Brain pericyte (primary cell): Measurements from ENCODE around the gene GPR132.
"Not testable (repeated sequence)": the region's sequence is repeated elsewhere in the genome, so short reads cannot be mapped to it uniquely, and the experiment has no call there.

Experiments
- DNase-seq: peaks from one replicate; pipeline ENCODE4 v3.0.0-alpha.2; 2012; ENCODE audit warnings: low read depth, low spot score

The GPR132 gene, protein sequence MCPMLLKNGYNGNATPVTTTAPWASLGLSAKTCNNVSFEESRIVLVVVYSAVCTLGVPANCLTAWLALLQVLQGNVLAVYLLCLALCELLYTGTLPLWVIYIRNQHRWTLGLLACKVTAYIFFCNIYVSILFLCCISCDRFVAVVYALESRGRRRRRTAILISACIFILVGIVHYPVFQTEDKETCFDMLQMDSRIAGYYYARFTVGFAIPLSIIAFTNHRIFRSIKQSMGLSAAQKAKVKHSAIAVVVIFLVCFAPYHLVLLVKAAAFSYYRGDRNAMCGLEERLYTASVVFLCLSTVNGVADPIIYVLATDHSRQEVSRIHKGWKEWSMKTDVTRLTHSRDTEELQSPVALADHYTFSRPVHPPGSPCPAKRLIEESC

DNA sequence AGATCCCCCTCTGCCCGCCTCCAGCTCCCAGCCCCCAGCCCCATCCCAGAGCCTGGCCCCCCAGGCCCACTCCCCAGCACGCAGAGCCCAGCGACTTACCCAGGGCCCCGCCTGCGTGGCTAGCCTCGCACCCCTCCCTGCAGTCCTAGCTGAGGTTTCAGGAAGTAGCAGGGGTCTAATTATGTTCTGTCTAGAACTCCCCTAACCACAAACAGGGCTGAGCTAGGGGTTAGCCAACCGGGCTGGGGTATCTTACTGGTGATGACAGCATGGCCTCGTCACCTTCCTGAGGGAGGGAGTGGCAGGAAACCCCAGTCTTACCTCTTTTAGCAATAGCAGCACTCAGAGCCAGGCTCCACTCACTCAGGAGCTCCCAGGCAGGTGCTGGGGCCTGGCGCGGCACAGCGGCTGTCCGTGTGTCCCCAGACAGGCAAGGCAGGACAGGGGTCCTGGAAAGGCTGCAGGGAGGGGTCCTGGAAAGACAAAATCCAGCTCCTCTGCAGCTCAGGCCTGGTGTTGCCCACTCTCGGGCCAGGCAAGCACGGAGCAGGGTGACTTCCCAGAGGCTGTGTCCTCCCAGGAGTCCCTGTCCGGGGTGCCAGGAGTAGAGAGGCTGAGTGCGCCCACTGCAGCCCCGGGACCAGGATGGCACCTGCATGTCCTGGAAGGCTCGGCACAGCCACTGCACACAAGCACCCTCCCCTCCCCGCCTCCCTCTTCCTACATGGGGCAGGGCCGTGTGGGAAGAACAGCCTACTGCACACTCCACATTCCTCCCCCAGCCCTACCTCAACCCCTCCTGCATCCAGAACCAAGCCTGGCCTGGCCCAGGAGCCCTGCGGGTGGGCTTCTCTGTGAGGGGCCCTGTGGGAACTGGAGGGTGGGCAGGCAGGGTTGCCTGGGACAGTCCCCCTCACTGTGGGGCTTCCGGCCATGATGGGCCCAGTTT lies at the start of gene GPR132:
Gene GPR132, minus strand, starts transcription at position 151 of the 949 bp plus-strand sequence. CDS start 10,010 bp downstream, outside the sequence.
- no peak for DNase-seq

DNA sequence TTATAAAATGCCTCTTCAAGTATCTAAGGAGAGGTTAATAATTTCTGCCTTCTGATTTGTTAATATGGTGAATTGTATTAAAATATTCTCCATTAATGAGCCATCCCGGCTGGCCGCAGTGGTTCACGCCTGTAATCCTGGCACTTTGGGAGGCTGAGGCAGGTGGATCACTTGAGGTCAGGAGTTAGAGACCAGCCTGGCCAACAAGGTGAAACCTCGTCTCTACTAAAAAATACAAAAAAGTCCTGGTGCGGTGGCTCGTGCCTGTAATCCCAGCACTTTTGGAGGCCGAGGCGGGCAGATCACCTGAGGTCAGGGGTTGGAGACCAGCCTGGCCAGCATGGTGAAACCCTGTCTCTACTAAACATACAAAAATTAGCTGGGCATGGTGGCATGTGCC lies 44.0 kb upstream of the GPR132 start:
- not testable (repeated sequence) for DNase-seq

DNA sequence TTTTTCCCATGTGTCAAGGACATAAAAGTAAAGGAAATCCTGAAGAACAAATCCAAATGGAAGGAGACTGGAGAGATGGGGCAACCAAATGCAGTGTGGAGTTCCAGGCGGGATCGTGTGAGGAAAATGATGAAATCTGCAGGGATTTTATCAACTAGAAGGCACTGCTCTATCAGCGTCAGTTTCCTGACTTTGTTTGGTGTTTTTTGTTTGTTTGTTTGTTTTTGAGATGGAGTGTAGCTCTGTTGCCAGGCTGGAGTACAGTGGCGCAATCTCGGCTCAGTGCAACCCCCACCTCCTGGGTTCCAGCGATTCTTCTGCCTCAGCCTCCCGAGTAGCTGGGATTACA lies 43.3 kb upstream of the GPR132 start:
- no peak for DNase-seq

DNA sequence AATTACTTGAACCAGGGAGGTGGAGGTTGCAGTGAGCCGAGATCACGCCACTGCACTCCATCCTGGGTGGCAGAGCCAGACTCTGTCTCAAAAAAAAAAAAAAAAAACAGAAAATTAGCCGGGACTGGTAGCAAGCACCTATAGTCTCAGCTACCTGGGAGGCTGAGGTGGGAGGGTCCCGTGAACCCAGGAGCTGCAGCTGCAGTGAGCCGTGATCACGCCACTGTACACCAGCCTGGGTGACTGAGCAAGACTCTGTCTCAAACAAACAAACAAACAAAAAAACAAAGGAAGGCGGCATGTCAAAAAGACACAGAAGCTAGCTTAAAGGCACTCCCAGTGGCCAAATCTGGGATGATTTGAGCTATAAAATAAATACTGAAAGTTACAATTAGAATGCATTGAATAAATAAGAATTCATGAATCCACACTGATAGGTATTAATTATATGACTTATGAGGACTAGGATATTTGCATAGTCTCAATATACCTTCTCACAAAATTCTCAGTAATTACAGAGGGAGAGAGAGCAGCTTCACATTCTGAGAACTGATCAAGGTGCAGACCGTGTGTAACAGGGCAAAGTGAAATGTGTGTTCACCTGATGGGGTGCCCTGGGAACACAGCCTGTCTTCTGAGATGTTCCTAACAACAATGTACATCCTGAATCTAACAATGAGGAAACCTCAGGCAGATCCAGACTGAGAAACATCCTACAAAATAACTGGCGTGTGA lies 42.7 kb upstream of the GPR132 start:
- DNase-seq = no peak

DNA sequence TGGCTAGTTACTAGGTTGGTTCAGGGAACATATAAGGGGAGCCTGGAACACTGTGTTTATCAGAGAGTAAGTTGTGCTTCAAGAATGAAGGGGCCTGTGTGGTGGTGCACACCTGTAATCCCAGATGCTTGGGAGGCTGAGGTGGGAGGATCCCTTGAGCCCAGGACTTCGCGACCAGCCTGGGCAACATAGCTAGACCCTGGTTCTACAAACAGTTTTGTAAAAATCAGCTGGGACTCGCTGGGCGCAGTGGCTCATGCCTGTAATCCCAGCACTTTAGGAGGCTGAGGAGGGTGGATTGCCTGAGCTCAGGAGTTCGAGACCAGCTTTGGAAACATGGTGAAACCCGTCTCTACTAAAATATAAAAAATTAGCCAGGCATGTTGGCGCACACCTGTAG lies 42.1 kb upstream of the GPR132 start:
- no peak for DNase-seq

DNA sequence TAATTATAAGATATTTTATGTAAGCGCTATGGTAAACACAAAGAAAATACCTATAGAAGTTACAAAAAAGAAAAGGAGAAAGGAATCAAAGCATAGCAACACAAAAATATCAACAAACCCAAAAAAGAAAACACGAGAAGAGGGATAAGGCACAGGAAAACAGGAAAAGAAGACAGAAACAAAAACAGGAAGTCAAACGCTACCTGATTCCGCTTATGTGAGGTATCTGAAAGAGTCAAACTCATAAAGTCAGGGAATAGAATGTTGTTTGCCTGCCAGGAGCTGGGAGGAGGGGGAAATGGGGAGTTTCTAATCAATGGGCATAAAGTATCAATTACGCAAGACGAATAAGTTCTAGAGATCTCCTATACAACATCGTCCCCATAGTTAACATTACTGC lies 39.9 kb upstream of the GPR132 start:
- DNase-seq = no peak

DNA sequence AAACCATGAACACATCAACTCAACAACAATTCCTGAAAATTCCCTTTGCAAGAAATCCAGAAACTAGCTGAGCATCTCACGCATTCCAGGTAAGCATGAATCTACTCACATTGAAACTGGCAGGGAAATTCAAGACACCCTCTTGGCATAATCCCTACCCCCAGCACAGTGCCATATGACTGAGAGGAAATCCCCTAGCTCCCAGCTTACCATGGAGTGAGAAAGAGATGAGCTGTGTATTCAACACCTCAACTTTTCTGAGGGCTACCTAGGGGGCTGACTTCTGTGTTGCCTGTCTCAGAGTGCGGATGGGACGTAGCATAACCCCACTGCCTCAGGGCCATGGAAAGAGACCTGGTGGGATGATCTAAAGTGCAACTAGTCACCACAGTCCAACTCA lies 37.7 kb upstream of the GPR132 start:
- DNase-seq = no peak

DNA sequence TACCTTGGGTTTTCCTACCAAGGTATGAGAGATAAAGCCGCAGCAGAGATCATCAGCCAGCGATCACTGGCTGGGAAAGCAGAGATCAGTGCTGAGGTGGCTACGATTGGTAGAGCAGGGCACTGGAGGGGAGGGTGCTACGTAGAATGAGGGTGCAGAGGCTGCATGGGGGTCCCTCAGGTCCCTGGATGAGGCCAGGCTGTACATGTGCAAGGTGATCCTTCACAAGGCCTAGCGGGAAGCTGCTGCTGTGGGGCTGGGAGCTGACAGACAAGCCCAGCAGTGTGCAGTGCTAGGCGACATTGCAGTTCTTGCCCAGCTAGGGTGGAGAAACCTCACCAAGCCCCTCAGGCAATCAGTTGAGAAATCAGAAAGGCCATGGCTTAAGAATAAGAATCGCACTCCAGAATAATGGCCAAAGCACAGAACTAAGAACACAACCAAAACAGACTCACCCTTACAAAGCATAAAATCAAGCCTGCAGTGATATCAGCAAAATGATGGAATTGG lies 37.2 kb upstream of the GPR132 start:
- DNase-seq = no peak

DNA sequence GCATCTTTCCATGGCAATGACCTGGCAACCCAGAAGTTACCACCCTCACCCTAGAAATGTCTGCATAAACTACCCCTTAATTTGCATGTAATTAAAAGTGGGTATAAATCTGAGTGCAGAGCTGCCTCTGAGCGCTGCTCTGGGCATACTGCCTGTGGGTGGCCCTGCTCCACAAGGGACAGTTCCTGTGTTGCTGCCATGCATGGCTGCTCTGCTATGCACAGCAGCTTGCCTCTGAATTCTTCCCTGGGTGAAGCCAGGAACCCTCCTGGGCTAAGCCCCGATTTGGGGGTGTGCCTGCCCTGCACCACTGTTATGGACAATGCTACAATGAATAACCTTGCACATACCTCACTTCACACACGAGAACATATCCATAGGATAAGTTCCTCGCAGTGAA lies 35.7 kb upstream of the GPR132 start:
- DNase-seq = no peak

DNA sequence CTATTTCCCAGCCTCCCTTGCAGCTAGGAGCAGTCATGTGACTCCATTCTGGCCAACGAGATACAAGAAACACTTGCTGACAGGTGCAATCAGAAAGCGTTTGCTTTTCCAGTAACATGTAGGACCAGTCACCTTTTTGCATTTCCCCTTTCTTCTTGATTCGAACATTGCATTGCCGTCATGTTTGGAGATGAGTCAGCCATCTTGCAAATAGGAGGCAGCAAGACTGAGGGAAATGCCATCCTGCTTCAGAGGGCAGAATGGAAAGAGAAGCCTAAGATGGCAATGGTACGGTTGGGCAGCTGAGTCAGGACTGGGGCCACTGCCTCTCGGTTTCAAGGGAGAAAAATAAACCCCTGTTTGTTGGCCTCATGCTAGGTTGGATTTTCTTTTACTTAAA lies 34.5 kb upstream of the GPR132 start:
- no peak for DNase-seq

DNA sequence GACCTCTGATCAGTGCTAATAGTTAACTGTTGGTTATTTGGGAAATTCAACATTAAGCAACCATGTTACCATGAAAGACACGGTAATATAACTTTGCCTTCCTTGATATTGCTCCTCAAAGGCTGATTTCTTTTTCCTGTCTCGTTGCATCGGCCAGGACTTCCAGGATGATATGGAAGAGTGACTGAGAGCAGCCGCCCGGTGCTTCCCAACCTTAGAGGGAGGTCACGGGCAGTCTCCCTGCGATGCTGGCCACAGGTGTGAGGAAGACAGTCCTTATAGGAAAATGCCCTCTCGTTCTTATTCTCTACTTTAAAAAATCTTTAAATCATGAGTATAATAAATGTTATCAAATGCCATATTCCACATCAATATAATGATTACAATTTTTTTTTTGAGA lies 33.1 kb upstream of the GPR132 start:
- no peak for DNase-seq

DNA sequence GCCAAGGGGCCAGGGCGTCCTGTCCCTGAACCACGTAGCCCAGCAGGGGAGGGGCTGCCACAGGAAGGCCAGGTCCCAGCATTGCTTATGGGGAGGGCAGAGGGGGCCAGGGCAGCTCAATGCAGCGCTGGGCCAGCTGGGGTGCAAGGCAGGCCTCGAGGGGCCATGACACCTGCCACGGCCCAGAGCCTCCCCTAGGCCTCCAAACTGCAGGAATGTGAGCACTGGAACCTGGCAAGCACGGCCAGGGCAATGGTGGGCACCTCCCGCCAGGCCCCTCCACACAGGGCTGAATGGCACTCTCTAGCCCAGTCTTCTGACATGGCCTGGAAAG lies 32.5 kb upstream of the GPR132 start:
- no peak for DNase-seq

DNA sequence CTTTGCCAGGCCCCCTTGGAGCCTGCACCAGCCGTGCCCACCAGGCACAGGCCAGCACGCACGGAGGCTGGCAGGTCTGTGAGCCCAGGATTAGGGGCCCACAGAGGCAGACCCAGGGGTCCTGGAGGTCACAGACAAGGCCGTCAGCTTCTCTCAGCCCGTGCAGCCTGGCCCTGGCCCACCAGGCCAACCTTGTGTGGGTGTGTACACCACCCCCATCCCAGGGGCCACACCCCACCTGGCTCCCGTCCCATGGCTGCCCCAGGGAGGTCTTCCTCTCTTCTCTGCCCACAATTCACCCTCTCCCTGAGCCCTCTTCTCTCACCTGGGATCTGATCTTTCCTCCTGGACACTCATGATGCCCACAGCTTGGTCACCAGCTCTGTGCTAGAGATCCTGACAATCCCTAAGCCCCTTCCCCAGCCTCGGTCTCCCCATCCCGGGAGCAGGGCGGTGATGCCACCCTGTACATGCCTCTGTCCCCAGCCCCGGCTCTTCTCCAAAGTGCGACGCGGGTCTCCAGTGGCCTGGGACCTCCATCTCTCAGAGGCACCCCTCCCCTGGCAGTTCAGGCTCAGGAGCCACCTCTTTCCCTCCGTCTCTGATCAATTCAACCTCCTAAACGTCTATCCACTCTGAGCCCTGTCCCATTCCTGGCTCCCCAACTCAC lies 31.1 kb upstream of the GPR132 start:
- DNase-seq = no peak

DNA sequence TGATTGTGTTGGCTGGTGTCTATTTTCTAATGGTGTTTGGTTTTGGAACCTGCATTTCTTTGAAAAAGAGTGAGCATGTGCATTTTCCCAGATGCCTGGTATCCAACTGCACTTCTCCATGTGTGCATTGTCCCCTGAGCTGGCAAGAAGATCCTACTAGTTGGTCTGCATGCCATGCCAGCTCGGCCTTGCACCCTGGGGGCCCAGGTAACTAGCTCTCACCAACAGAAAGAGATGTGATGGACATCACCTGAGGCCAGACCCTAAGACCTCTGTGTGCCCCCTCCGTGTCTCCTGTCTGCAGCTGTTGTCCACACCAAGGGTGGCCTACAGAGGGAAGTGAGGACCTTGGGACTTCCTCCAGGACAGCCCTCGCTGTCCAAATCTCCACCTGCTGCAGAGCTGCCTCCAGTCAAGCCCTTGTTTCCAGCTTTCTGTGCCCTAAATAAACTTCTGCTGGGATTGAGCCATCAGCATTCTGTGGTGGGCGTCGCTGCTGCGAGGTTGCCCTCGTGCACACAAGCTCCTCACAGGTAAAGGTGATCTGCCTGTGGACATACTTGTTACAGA lies 30.1 kb upstream of the GPR132 start:
- no peak for DNase-seq

DNA sequence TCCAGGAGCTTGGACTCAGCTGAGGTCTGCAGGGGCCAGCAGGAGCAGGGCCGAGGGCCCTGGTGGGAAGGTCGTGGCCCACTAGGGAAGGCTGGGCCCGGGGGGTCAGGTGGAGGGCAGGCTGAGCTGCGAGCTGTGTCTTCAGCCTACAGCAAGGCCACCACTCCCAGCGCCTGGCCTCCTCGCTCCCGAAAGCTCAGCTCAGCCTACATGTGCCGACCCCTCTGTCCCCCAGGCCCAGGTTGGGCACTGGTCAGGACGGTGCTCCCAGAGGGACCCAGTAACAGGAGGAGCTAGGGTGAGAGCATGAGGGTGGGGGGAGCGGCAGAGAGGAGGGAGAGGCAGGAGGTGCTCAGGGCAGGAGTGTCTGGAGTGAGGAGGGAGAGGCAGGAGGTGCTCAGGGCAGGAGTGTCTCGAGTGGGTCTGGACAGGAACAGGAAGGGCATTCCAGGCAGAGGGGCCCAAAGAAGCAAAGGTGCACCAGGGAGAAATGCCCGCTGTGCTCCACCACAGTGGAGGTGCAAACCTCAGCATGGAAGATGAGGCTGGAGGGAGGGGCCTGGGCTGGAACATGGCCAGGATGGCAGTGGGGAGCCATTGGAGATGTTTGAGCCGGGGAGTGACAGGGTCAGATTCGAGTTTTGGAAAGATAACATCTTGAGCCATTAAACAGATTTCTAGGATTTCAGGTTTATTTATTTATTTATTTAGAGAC lies 29.1 kb upstream of the GPR132 start:
- DNase-seq = no peak

DNA sequence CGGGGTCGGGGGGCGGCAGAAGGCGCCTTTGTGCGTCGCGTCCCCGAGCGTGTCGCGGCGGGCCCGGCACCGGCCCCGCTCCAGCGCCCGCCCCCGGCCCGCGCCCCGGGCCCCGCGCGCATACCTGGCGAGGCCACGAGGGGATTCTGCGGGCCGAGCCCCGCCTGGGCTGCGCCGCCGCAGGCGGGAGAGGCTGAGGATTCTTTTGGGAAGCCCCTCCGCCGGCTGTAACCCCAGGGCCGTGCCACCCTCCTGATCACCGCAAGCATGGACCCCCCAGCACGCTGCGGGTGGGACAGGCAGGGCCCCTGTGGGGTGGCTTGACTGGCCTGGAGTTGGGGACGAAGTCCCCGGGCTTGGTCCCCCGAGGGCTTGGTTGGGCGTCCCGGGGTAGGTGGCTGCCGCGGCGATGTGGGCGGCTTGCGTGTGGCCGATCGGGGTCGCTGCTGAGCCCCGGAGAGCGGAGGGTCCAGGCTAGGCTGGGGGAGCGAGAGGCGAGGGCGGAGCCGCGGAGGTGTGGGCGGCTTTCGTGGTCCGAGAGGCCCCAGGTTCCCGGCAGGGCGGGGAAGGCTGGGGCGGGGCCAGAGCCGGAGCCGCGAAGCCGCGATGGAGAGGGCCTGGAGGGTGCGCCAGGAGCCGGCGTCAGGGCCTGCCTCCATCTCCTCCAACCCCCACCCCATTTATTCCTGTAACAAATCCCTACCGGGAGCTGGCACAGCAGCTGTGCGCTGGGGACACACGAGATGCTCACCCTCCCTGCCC lies 28.4 kb upstream of the GPR132 start:
- no peak for DNase-seq

DNA sequence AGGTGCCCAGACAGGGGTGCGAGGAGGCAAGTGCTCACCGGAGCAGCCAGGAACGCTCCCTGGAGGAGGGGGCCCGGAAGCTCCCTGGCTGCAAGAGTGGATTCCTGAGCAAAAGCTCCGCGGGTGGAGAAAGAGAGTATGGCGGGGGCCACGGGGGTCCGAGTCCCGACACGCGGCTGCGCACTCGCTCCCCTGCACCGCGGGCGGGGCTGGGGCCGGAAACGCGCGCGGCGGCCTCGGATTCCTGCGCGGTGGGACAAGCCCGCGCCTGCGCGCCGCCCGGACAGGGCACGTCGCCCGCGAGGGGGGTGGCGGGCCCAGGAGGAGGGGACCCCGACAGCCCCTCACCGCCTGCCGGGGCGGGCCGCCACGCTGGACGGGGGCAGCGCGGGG lies 27.8 kb upstream of the GPR132 start:
- DNase-seq = no peak

DNA sequence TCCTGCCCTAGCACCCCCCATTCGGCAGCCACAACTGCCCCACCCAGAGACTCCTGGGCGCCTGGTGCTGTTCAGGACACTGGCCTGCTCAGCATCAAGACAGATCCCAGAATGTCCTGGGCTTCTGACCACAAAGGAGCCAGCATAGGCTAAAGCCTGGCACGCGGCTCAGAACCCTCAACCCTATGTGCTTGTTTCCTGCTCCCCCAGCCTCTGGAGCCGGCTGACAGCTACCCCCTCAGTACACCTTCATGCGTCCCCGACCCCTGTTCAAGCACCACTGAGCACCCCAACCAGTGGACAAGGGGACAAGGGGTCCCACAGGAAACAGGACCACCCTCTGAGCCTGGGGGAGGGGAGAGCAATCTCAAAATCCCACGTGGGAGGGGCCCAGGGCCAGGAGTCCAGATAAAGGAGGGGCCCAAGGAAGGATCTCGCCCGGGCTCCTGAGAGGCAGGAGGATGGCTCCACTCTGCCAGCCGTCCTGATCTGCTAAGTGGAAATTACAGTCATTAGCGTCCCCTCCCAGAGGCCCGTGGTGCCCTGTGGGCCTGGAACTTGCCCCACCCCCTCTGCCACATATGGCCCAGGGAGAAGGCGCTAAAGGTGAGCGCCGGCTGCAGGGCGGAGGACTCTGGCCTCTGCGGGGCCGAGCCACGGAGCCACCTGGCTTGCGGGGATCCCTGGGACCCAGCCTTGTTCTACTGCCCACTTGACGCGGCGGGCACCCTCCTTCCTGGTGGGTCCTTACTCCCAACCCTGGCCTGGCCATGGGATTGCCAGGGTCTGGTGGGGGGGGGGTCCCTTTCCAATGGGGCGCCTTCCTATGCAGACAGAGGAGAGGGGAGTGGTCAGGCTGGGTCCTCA lies 27.2 kb upstream of the GPR132 start:
- DNase-seq = no peak
